ENCODE measurements around the gene TRABD2B.

GRCh38 chr1:47995306-47996050 lies 1.7 kb downstream of the TRABD2B start:
- TF ChIP-seq SIN3A (IDR thresholded peaks at IDR 0.05; ENCODE audit: low read depth) (no peak), ZNF274 (IDR thresholded peaks at IDR 0.05; ENCODE audit: low read depth, low read length) (no peak), POLR2A (IDR thresholded peaks at IDR 0.05; ENCODE audit: borderline replicate concordance, extremely low read depth, insufficient read depth, insufficient read length) (no peak), CTCF (IDR thresholded peaks at IDR 0.05 in 2 of 3, conservative IDR thresholded peaks at IDR 0.05 in 1 of 3; ENCODE audit: borderline replicate concordance in 1 of 3, insufficient read depth in 1 of 3, low read depth in 2 of 3, low read length in 2 of 3) (no peak), RAD21 (IDR thresholded peaks at IDR 0.05; ENCODE audit: low read depth) (no peak), FOSL1 (IDR thresholded peaks at IDR 0.05; ENCODE audit: low read depth) (no peak), POLR2AphosphoS5 (IDR thresholded peaks at IDR 0.05; ENCODE audit: low read depth, low read length) (no peak), TCF7L2 (IDR thresholded peaks at IDR 0.05; ENCODE audit: borderline replicate concordance, extremely low read depth, insufficient read depth, insufficient read length) (no peak), MAX (IDR thresholded peaks at IDR 0.05) (no peak), EZH2 (IDR thresholded peaks at IDR 0.05) (no peak), CEBPB (IDR thresholded peaks at IDR 0.05; ENCODE audit: low read depth) (no peak)
- TF ChIP-seq, protein P1, sequence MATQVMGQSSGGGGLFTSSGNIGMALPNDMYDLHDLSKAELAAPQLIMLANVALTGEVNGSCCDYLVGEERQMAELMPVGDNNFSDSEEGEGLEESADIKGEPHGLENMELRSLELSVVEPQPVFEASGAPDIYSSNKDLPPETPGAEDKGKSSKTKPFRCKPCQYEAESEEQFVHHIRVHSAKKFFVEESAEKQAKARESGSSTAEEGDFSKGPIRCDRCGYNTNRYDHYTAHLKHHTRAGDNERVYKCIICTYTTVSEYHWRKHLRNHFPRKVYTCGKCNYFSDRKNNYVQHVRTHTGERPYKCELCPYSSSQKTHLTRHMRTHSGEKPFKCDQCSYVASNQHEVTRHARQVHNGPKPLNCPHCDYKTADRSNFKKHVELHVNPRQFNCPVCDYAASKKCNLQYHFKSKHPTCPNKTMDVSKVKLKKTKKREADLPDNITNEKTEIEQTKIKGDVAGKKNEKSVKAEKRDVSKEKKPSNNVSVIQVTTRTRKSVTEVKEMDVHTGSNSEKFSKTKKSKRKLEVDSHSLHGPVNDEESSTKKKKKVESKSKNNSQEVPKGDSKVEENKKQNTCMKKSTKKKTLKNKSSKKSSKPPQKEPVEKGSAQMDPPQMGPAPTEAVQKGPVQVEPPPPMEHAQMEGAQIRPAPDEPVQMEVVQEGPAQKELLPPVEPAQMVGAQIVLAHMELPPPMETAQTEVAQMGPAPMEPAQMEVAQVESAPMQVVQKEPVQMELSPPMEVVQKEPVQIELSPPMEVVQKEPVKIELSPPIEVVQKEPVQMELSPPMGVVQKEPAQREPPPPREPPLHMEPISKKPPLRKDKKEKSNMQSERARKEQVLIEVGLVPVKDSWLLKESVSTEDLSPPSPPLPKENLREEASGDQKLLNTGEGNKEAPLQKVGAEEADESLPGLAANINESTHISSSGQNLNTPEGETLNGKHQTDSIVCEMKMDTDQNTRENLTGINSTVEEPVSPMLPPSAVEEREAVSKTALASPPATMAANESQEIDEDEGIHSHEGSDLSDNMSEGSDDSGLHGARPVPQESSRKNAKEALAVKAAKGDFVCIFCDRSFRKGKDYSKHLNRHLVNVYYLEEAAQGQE (IDR thresholded peaks at IDR 0.05; ENCODE audit: low read depth): no peak

Data from HCT116 (cell line).